Measurements from ENCODE around the gene MOCS1.

Gene MOCS1

GRCh38 chr6:39934131-39934757, at the start of gene MOCS1:
Gene MOCS1 (minus strand): TSS chr6:39934462. CDS start chr6:39934417, 45 bp downstream.
- peak; percentile 93 for DNase-seq (ENCODE audit: low spot score)
- TF ChIP-seq, protein P1, sequence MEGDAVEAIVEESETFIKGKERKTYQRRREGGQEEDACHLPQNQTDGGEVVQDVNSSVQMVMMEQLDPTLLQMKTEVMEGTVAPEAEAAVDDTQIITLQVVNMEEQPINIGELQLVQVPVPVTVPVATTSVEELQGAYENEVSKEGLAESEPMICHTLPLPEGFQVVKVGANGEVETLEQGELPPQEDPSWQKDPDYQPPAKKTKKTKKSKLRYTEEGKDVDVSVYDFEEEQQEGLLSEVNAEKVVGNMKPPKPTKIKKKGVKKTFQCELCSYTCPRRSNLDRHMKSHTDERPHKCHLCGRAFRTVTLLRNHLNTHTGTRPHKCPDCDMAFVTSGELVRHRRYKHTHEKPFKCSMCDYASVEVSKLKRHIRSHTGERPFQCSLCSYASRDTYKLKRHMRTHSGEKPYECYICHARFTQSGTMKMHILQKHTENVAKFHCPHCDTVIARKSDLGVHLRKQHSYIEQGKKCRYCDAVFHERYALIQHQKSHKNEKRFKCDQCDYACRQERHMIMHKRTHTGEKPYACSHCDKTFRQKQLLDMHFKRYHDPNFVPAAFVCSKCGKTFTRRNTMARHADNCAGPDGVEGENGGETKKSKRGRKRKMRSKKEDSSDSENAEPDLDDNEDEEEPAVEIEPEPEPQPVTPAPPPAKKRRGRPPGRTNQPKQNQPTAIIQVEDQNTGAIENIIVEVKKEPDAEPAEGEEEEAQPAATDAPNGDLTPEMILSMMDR (IDR thresholded peaks at IDR 0.05): no peak
- H3K27ac ChIP-seq: peak within 1 kb of the TSS; percentile 91 to 95

DNA sequence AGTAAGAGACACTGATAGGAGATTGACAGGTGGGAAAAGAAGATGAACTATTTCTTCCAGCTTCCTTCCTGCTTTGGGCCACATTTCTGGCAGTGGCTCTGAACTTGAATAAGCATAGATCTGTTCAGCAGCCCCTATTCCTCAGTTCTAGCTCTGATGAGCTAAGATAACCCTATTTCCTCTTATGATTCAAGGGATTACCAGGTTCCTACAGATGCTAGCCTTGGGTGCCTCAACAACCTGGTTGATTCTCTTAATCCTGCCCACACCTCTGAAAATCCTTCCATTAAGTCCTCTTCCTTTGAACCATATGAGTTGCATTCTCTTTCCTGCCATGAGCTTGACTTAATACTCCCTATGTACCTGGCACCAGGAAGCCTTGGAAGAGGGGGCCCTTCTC, 49.8 kb upstream of the MOCS1 start:
- TF ChIP-seq, protein P1 (IDR thresholded peaks at IDR 0.05): no peak
- Histone ChIP-seq H3K4me3 (no peak overlapping the region), H3K27ac (no peak overlapping the region)
- DNase-seq (ENCODE audit: low spot score): peak; percentile 24

More at GRCh38 chr6:39934131-39934757, at the start of gene MOCS1:
- H3K4me3 ChIP-seq: peak within 1 kb of the TSS; percentile 95

- DNase-seq (ENCODE audit: low spot score): peak; percentile 31
- Histone ChIP-seq H3K4me3 (no peak overlapping the region), H3K27ac (no peak overlapping the region)
- TF ChIP-seq, protein P1 (IDR thresholded peaks at IDR 0.05): no peak
These were observed 48.9 kb upstream of the MOCS1 start for GRCh38 chr6:39983193-39983592.

DNA sequence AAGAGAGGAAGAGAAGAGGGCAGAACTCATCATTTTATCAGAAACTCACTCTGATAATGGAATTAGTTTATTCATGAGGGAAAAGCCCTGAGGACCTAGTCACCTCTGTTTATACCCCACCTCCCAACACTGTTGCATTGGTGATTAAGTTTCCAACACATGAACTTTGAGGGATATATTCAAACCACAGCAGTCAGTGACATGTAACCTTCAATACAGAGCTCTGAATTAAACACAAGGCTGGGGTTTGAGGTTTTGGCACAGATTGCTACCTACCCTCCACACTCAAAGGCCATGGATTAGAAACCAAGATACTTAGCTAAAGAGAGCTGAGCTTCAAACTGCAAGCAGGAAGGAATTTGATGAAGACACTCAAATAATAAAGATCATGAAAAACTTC, 48.5 kb upstream of the MOCS1 start:
- H3K27ac ChIP-seq: no peak overlapping the region
- DNase-seq (ENCODE audit: low spot score): no peak
- no peak overlapping the region for H3K4me3 ChIP-seq
- TF ChIP-seq, protein P1 (IDR thresholded peaks at IDR 0.05): no peak

DNA sequence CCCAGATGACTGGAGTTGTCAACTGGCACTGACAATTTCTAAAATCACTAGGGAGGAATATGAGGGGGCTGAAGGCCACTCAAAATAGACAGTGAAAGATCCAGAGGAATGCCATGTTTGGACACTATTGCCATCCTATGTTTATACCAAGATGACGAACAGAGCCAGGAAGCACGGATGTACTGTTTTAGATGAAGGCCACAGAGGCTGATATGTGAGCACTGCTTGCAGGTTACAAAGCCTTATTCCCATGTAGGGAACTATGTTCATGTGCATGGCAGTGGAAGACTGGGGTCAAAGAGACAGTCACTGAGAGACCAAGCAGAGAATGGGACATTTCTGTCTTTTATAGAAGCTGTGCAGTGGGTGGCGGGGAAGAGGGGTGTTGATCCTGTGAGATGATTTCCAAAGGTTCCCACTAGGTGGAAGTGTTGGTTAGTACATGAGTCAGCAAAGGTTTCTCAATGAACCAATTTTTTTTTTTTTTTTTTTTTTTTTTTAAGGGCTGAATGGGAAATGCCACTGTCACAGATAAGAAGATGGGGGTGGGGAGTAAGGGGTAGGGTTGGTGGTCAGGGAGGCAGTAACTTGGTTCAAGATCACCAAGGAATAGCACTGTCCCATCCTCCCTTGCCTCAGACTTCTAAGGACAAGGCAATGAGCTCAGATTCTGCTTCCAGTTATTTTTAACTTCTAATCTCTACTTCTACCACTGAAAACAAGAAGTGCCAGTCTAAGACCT, 46.7 kb upstream of the MOCS1 start:
- TF ChIP-seq, protein P1 (IDR thresholded peaks at IDR 0.05): no peak
- H3K4me3 ChIP-seq: no peak overlapping the region
- peak; percentile 49 for DNase-seq (ENCODE audit: low spot score)
- peak overlapping the region; percentile 39 to 49 for H3K27ac ChIP-seq

DNA sequence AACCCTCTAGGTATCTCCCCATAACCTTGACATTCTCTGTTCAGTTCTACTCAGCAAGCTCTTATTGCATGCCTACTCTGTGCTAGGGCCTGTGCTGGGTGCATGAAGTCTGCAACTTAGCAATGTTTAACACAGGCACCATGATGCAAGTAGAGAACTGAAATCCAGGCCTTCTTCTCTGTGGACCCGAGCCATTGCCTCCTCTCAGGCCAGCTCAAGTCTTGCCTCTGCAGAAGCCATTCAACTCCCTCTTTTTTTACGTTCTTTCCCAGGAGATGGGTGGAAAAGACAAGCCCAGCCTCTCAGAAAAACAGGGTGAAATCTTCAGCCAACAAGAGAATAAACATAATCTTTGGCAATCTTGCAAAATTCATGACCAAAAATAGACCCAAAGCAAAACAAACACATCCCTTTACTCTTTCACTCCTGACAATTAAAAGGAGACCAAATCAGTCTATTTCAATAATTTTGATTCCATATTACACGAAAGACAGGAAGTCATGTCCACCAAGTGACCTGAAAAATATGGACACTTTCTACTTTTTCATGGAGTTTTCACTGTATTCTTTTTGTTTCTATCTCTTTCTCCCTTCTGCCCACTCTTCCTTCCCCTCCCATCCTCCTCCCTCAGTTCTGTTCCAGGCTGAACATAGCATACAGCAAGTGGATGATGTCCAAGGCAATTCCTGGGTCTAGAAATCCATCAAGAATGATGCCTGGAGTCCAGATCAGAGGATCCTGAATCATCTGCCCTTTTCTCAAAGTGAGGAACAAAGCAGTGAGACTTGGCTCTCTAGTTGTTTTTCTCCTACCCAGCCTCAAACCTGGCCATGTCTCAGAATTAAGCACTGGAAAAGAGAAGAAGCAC, 45.4 kb upstream of the MOCS1 start:
- TF ChIP-seq, protein P1 (IDR thresholded peaks at IDR 0.05): no peak
- Histone ChIP-seq H3K27ac (peak overlapping the region; percentile 34 to 39), H3K4me3 (no peak overlapping the region)

More for the DNA sequence above, 45.4 kb upstream of the MOCS1 start:
- peak; percentile 22 for DNase-seq (ENCODE audit: low spot score)

All from coronary artery (tissue), 2 donors.